ENCODE results near the gene SPG11.
"Not testable (repeated sequence)": the region's sequence is repeated elsewhere in the genome, so short reads cannot be mapped to it uniquely, and the experiment has no call there.

Gene SPG11

GRCh38 chr15:44706946-44707636 is 43.6 kb upstream of the SPG11 start:
- in situ Hi-C loops (cut with MboI; ENCODE audit: low sequenced_read_pairs, unreplicated experiment), result no loop called here
- DNase-seq (ENCODE audit: low spot score), result no peak

GRCh38 chr15:44706401-44706800 is 42.9 kb upstream of the SPG11 start:
- in situ Hi-C loops (cut with MboI; ENCODE audit: low sequenced_read_pairs, unreplicated experiment), result no loop called here
- TF ChIP-seq, protein P1, sequence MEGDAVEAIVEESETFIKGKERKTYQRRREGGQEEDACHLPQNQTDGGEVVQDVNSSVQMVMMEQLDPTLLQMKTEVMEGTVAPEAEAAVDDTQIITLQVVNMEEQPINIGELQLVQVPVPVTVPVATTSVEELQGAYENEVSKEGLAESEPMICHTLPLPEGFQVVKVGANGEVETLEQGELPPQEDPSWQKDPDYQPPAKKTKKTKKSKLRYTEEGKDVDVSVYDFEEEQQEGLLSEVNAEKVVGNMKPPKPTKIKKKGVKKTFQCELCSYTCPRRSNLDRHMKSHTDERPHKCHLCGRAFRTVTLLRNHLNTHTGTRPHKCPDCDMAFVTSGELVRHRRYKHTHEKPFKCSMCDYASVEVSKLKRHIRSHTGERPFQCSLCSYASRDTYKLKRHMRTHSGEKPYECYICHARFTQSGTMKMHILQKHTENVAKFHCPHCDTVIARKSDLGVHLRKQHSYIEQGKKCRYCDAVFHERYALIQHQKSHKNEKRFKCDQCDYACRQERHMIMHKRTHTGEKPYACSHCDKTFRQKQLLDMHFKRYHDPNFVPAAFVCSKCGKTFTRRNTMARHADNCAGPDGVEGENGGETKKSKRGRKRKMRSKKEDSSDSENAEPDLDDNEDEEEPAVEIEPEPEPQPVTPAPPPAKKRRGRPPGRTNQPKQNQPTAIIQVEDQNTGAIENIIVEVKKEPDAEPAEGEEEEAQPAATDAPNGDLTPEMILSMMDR (IDR thresholded peaks at IDR 0.05; ENCODE audit: borderline replicate concordance, control extremely low read depth, extremely low read depth, insufficient read depth, missing control alignments), result no peak
- DNase-seq (ENCODE audit: low spot score), result no peak

More at GRCh38 chr15:44706946-44707636, 43.6 kb upstream of the SPG11 start:
- TF ChIP-seq, protein P1 (IDR thresholded peaks at IDR 0.05; ENCODE audit: borderline replicate concordance, control extremely low read depth, extremely low read depth, insufficient read depth, missing control alignments), result no peak

GRCh38 chr15:44705986-44706385 is 42.5 kb upstream of the SPG11 start:
- no peak for DNase-seq (ENCODE audit: low spot score)
- TF ChIP-seq, protein P1 (IDR thresholded peaks at IDR 0.05; ENCODE audit: borderline replicate concordance, control extremely low read depth, extremely low read depth, insufficient read depth, missing control alignments), result no peak
- in situ Hi-C loops (cut with MboI; ENCODE audit: low sequenced_read_pairs, unreplicated experiment), result no loop called here

GRCh38 chr15:44700676-44701075 is 37.2 kb upstream of the SPG11 start:
- in situ Hi-C loops (cut with MboI; ENCODE audit: low sequenced_read_pairs, unreplicated experiment), result not testable (repeated sequence)

GRCh38 chr15:44698641-44699040 is 35.2 kb upstream of the SPG11 start:
- no peak for DNase-seq (ENCODE audit: low spot score)
- TF ChIP-seq, protein P1 (IDR thresholded peaks at IDR 0.05; ENCODE audit: borderline replicate concordance, control extremely low read depth, extremely low read depth, insufficient read depth, missing control alignments), result no peak
- in situ Hi-C loops (cut with MboI; ENCODE audit: low sequenced_read_pairs, unreplicated experiment), result no loop called here

More at GRCh38 chr15:44700676-44701075, 37.2 kb upstream of the SPG11 start:
- not testable (repeated sequence) for DNase-seq (ENCODE audit: low spot score)

GRCh38 chr15:44697014-44697413 is 33.6 kb upstream of the SPG11 start:
- no peak for DNase-seq (ENCODE audit: low spot score)
- TF ChIP-seq, protein P1 (IDR thresholded peaks at IDR 0.05; ENCODE audit: borderline replicate concordance, control extremely low read depth, extremely low read depth, insufficient read depth, missing control alignments), result no peak
- in situ Hi-C loops (cut with MboI; ENCODE audit: low sequenced_read_pairs, unreplicated experiment), result no loop called here

GRCh38 chr15:44695294-44695693 is 31.8 kb upstream of the SPG11 start:
- no peak for DNase-seq (ENCODE audit: low spot score)
- TF ChIP-seq, protein P1 (IDR thresholded peaks at IDR 0.05; ENCODE audit: borderline replicate concordance, control extremely low read depth, extremely low read depth, insufficient read depth, missing control alignments), result no peak
- in situ Hi-C loops (cut with MboI; ENCODE audit: low sequenced_read_pairs, unreplicated experiment), result no loop called here

Data from GM13976 (cell line).